ENCODE results near the gene PPP2R2C.

PPP2R2C gene

GRCh38 chr4:6513678-6514077 is 41.3 kb upstream of the PPP2R2C start:
- H3K4me3 ChIP-seq (ENCODE audit: low read depth, low read length): no peak overlapping the region
- no peak for DNase-seq (ENCODE audit: low read depth)
- no peak for TF ChIP-seq CTCF (IDR thresholded peaks at IDR 0.05; ENCODE audit: control insufficient read depth, extremely low read depth, insufficient read depth)

- no peak overlapping the region for H3K4me3 ChIP-seq (ENCODE audit: low read depth, low read length)
- TF ChIP-seq CTCF (IDR thresholded peaks at IDR 0.05; ENCODE audit: control insufficient read depth, extremely low read depth, insufficient read depth): no peak
- DNase-seq (ENCODE audit: low read depth): no peak
These were observed 37.2 kb upstream of the PPP2R2C start for GRCh38 chr4:6509587-6509986.

- no peak for DNase-seq (ENCODE audit: low read depth)
- TF ChIP-seq CTCF (IDR thresholded peaks at IDR 0.05; ENCODE audit: control insufficient read depth, extremely low read depth, insufficient read depth): no peak
- no peak overlapping the region for H3K4me3 ChIP-seq (ENCODE audit: low read depth, low read length)
These were observed 34.9 kb upstream of the PPP2R2C start for GRCh38 chr4:6507345-6507744.

GRCh38 chr4:6506616-6507140 is 34.3 kb upstream of the PPP2R2C start:
- no peak overlapping the region for H3K4me3 ChIP-seq (ENCODE audit: low read depth, low read length)
- no peak for TF ChIP-seq CTCF (IDR thresholded peaks at IDR 0.05; ENCODE audit: control insufficient read depth, extremely low read depth, insufficient read depth)
- no peak for DNase-seq (ENCODE audit: low read depth)

- H3K4me3 ChIP-seq (ENCODE audit: low read depth, low read length): no peak overlapping the region
- no peak for TF ChIP-seq CTCF (IDR thresholded peaks at IDR 0.05; ENCODE audit: control insufficient read depth, extremely low read depth, insufficient read depth)
- no peak for DNase-seq (ENCODE audit: low read depth)
These were observed 32.6 kb upstream of the PPP2R2C start for GRCh38 chr4:6504900-6505496.

- no peak for TF ChIP-seq CTCF (IDR thresholded peaks at IDR 0.05; ENCODE audit: control insufficient read depth, extremely low read depth, insufficient read depth)
- no peak overlapping the region for H3K4me3 ChIP-seq (ENCODE audit: low read depth, low read length)
- DNase-seq (ENCODE audit: low read depth): no peak
These were observed 30.5 kb upstream of the PPP2R2C start for GRCh38 chr4:6502747-6503465.
